CD4-positive, CD25-positive, alpha-beta regulatory T cell (primary cell): ENCODE results near the gene FGR. TPM values are rescaled to one million over a fixed set of nuclear protein-coding genes. Genes with fewer than 3 reads are reported as not detected.

Source experiments
- ATAC-seq, 2 donors: fragments of 150-1000 bp; cut with Tn5 transposase; one replicate each; pipeline ENCODE4 v1.10.0; 2021; ENCODE audit warnings: low read depth in 2 of 2, moderate number of reproducible peaks in 2 of 2, moderate library complexity in 1 of 2
- DNase-seq, 3 donors: peaks; one replicate each; pipeline versions ENCODE4 v3.0.0 to v3.0.0-alpha.2; 2012 to 2022; ENCODE audit warnings: mixed read lengths in 1 of 3
- H3K27ac ChIP-seq: one replicate; pipeline ENCODE4 v1.7.0; 2013; ENCODE audit warnings: mild to moderate bottlenecking, low read length; ENCODE audit not compliant: insufficient read depth, poor library complexity, severe bottlenecking
- H3K27me3 ChIP-seq: one replicate; pipeline ENCODE4 v1.7.0; 2013; ENCODE audit warnings: low read length; ENCODE audit not compliant: control insufficient read depth, insufficient read depth
- H3K36me3 ChIP-seq: one replicate; pipeline ENCODE4 v1.7.0; 2013; ENCODE audit warnings: mild to moderate bottlenecking, low read length, moderate library complexity; ENCODE audit not compliant: control insufficient read depth, insufficient read depth
- H3K4me1 ChIP-seq: 2 replicates; pipeline ENCODE4 v1.7.0; 2013; ENCODE audit warnings: mild to moderate bottlenecking, low read length; ENCODE audit not compliant: insufficient read depth, control insufficient read depth, poor library complexity, severe bottlenecking
- H3K4me3 ChIP-seq: one replicate; pipeline ENCODE4 v1.7.0; 2013; ENCODE audit warnings: low read depth, mild to moderate bottlenecking, low read length, moderate library complexity
- H3K9me3 ChIP-seq, 2 experiments: 1 replicate in 1 of 2; 2 replicates in 1 of 2; pipeline ENCODE4 v1.7.0; 2013; ENCODE audit warnings: low read length in 2 of 2, mild to moderate bottlenecking in 1 of 2, moderate library complexity in 1 of 2; ENCODE audit not compliant: control insufficient read depth in 2 of 2
- H3K27ac Mint-ChIP-seq, 3 donors: one replicate each; pipeline ENCODE4 v1.8.0; 2020 to 2022; ENCODE audit warnings: mild to moderate bottlenecking in 3 of 3, mixed read lengths in 3 of 3, moderate library complexity in 2 of 3
- H3K27me3 Mint-ChIP-seq: one replicate; pipeline ENCODE4 v1.8.0; 2022; ENCODE audit warnings: mild to moderate bottlenecking, mixed read lengths
- H3K36me3 Mint-ChIP-seq: one replicate; pipeline ENCODE4 v1.8.0; 2020; ENCODE audit warnings: mixed read lengths
- H3K4me1 Mint-ChIP-seq, 4 donors: one replicate each; pipeline ENCODE4 v1.8.0; 2020 to 2022; ENCODE audit warnings: mixed read lengths in 4 of 4, mild to moderate bottlenecking in 1 of 4
- H3K4me3 Mint-ChIP-seq, 4 donors: one replicate each; pipeline ENCODE4 v1.8.0; 2020 to 2022; ENCODE audit warnings: mild to moderate bottlenecking in 4 of 4, mixed read lengths in 4 of 4, moderate library complexity in 3 of 4
- H3K9me3 Mint-ChIP-seq, 7 donors: one replicate each; pipeline ENCODE4 v1.8.0; 2020 to 2022; ENCODE audit warnings: mixed read lengths in 7 of 7, mild to moderate bottlenecking in 3 of 7, moderate library complexity in 2 of 7
- polyA plus RNA-seq, 4 donors: library from polyadenylated mRNA; unstranded; fragments of 300-500 nt; fragmentation: Illumina TruSeq; gene quantifications; one replicate each; pipeline ENCODE4 v1.2.3, GENCODE V29; 2021
- total RNA-seq: library from RNA; stranded (reverse); gene quantifications from one replicate; pipeline ENCODE4 v1.2.3, GENCODE V29; 2022

Gene FGR
- total and polyA plus RNA-seq, 5 donors from 2014 or later: 0.15 to 0.87 (median 0.25) TPM

- peaks cover 0 to 10% (median 3%) of the 10 kb centered on the region in 4 donors for H3K4me1 Mint-ChIP-seq
- H3K27me3 Mint-ChIP-seq: no peaks in the 10 kb centered on the region
- Histone ChIP-seq H3K4me1 (peaks cover 6% of the 10 kb centered on the region), H3K27me3 (no peaks in the 10 kb centered on the region), H3K9me3 (no peaks in the 10 kb centered on the region), H3K27ac (no peak overlapping the region), H3K4me3 (no peak overlapping the region), H3K36me3 (peaks cover 4% of the 10 kb centered on the region)
- DNase-seq (no peak), ATAC-seq (no peak)
- H3K27ac Mint-ChIP-seq: no peak overlapping the region
- H3K36me3 Mint-ChIP-seq: peaks cover 1% of the 10 kb centered on the region
- no peak overlapping the region for H3K4me3 Mint-ChIP-seq
- H3K9me3 Mint-ChIP-seq: no peaks in the 10 kb centered on the region
These were observed 46.4 kb downstream of the FGR start for GRCh38 chr1:27588256-27589232.

- Histone ChIP-seq H3K9me3 (no peaks in the 10 kb centered on the region), H3K27me3 (no peaks in the 10 kb centered on the region), H3K4me1 (no peaks in the 10 kb centered on the region), H3K27ac (no peak overlapping the region), H3K4me3 (no peak overlapping the region), H3K36me3 (peaks cover 4% of the 10 kb centered on the region)
- no peak for ATAC-seq
- Mint-ChIP-seq H3K9me3 (no peaks in the 10 kb centered on the region), H3K36me3 (peaks cover 15% of the 10 kb centered on the region), H3K4me3 (no peak overlapping the region), H3K27me3 (no peaks in the 10 kb centered on the region), H3K27ac (no peak overlapping the region), H3K4me1 (peaks cover 0 to 7% (median under 1%) of the 10 kb centered on the region in 4 donors)
- no peak for DNase-seq
These were observed 49.3 kb downstream of the FGR start for GRCh38 chr1:27585684-27586083.

GRCh38 chr1:27584453-27584852, 50.5 kb downstream of the FGR start:
- ATAC-seq: no peak
- no peaks in the 10 kb centered on the region for H3K9me3 ChIP-seq
- H3K4me3 ChIP-seq: no peak overlapping the region
- H3K4me1 ChIP-seq: no peaks in the 10 kb centered on the region
- H3K4me1 Mint-ChIP-seq: peaks cover 0 to 7% (median 2%) of the 10 kb centered on the region in 4 donors
- H3K27me3 ChIP-seq: no peaks in the 10 kb centered on the region
- DNase-seq: no peak
- H3K36me3 ChIP-seq: peaks cover 1% of the 10 kb centered on the region
- peaks cover 17% of the 10 kb centered on the region for H3K36me3 Mint-ChIP-seq
- H3K27me3 Mint-ChIP-seq: no peaks in the 10 kb centered on the region
- no peak overlapping the region for H3K27ac ChIP-seq
- H3K27ac Mint-ChIP-seq: no peak overlapping the region
- no peak overlapping the region for H3K4me3 Mint-ChIP-seq
- no peaks in the 10 kb centered on the region for H3K9me3 Mint-ChIP-seq

- Mint-ChIP-seq H3K4me3 (no peak overlapping the region), H3K36me3 (peaks cover 23% of the 10 kb centered on the region), H3K27ac (peak overlapping the region; percentile 33 to 72 (median 45)), H3K9me3 (no peaks in the 10 kb centered on the region), H3K4me1 (peaks cover 0 to 13% (median 4%) of the 10 kb centered on the region in 4 donors), H3K27me3 (no peaks in the 10 kb centered on the region)
- Histone ChIP-seq H3K36me3 (no peaks in the 10 kb centered on the region), H3K27me3 (no peaks in the 10 kb centered on the region), H3K4me3 (no peak overlapping the region), H3K27ac (no peak overlapping the region), H3K9me3 (no peaks in the 10 kb centered on the region), H3K4me1 (no peaks in the 10 kb centered on the region)
- DNase-seq (no peak), ATAC-seq (no peak)
These were observed 51.5 kb downstream of the FGR start for GRCh38 chr1:27583479-27583878.

- no peak overlapping the region for H3K27ac ChIP-seq
- no peaks in the 10 kb centered on the region for H3K9me3 Mint-ChIP-seq
- H3K36me3 Mint-ChIP-seq: peaks cover 23% of the 10 kb centered on the region
- H3K4me1 ChIP-seq: no peaks in the 10 kb centered on the region
- H3K9me3 ChIP-seq: no peaks in the 10 kb centered on the region
- H3K27me3 ChIP-seq: no peaks in the 10 kb centered on the region
- no peaks in the 10 kb centered on the region for H3K36me3 ChIP-seq
- DNase-seq: no peak
- H3K4me3 Mint-ChIP-seq: no peak overlapping the region
- ATAC-seq: no peak
- peak overlapping the region in 2 of 3 donors; percentile 75 to 88 for H3K27ac Mint-ChIP-seq
- H3K4me3 ChIP-seq: no peak overlapping the region
- peaks cover 0 to 17% (median 5%) of the 10 kb centered on the region in 4 donors for H3K4me1 Mint-ChIP-seq
- H3K27me3 Mint-ChIP-seq: no peaks in the 10 kb centered on the region
These were observed 53.2 kb downstream of the FGR start for GRCh38 chr1:27581823-27582243.

GRCh38 chr1:27577504-27578188, 57.3 kb downstream of the FGR start:
- Histone ChIP-seq H3K4me3 (no peak overlapping the region), H3K27me3 (peaks cover 2% of the 10 kb centered on the region), H3K27ac (no peak overlapping the region), H3K4me1 (peaks cover 3% of the 10 kb centered on the region), H3K9me3 (no peaks in the 10 kb centered on the region), H3K36me3 (no peaks in the 10 kb centered on the region)
- peaks cover 0 to 39% (median 15%) of the 10 kb centered on the region in 4 donors for H3K4me1 Mint-ChIP-seq
- no peak overlapping the region for H3K4me3 Mint-ChIP-seq
- peaks cover 16% of the 10 kb centered on the region for H3K36me3 Mint-ChIP-seq
- H3K27ac Mint-ChIP-seq: no peak overlapping the region
- ATAC-seq: no peak
- no peaks in the 10 kb centered on the region for H3K27me3 Mint-ChIP-seq
- no peak for DNase-seq
- H3K9me3 Mint-ChIP-seq: peaks cover 0 to 1% (median 0%) of the 10 kb centered on the region in 7 donors

- H3K9me3 Mint-ChIP-seq: peaks cover 0 to 1% (median 0%) of the 10 kb centered on the region in 7 donors
- peak overlapping the region in 1 of 3 donors; percentile 46 for H3K27ac Mint-ChIP-seq
- DNase-seq (no peak), ATAC-seq (no peak)
- Histone ChIP-seq H3K4me1 (peaks cover 3% of the 10 kb centered on the region), H3K27me3 (peaks cover 2% of the 10 kb centered on the region), H3K9me3 (no peaks in the 10 kb centered on the region), H3K4me3 (no peak overlapping the region), H3K36me3 (no peaks in the 10 kb centered on the region), H3K27ac (no peak overlapping the region)
- H3K36me3 Mint-ChIP-seq: peaks cover 13% of the 10 kb centered on the region
- peaks cover 0 to 44% (median 18%) of the 10 kb centered on the region in 4 donors for H3K4me1 Mint-ChIP-seq
- no peak overlapping the region for H3K4me3 Mint-ChIP-seq
- no peaks in the 10 kb centered on the region for H3K27me3 Mint-ChIP-seq
These were observed 58.2 kb downstream of the FGR start for GRCh38 chr1:27576806-27577227.
